GM12801 (cell line): ENCODE measurements around the gene KPNA2.

Experiments used
- CTCF ChIP-seq: IDR thresholded peaks from one replicate; pipeline ENCODE4 v1.5.1; 2011; ENCODE audit warnings: control low read depth; ENCODE audit not compliant: insufficient read length; ENCODE audit errors: extremely low read depth

The KPNA2 gene

GRCh38 chr17:68013385-68013784 lies 22.1 kb upstream of the KPNA2 start:
- TF ChIP-seq CTCF: no peak

- TF ChIP-seq CTCF: no peak
Observed at GRCh38 chr17:68015081-68015723, 20.3 kb upstream of the KPNA2 start.

- TF ChIP-seq CTCF: no peak
Observed at GRCh38 chr17:68016838-68017237, 18.7 kb upstream of the KPNA2 start.

- TF ChIP-seq CTCF: no peak
Observed at GRCh38 chr17:68019336-68019674, 16.2 kb upstream of the KPNA2 start.

GRCh38 chr17:68019675-68020408 lies 15.7 kb upstream of the KPNA2 start:
- TF ChIP-seq CTCF: no peak

- TF ChIP-seq CTCF: no peak
Observed at GRCh38 chr17:68020409-68020756, 15.2 kb upstream of the KPNA2 start.

- TF ChIP-seq CTCF: no peak
Observed at GRCh38 chr17:68021963-68022362, 13.6 kb upstream of the KPNA2 start.
